GM23338 (cell line): ENCODE results near the gene IKZF3. TPM values are rescaled to one million over a fixed set of nuclear protein-coding genes. Genes with fewer than 3 reads are reported as not detected.

ENCODE experiments used
- ATAC-seq: fragments of 200-7000 bp; cut with Tn5 transposase; 3 replicates; pipeline ENCODE4 v1.9.1; 2020
- DNase-seq: peaks from one replicate; pipeline ENCODE4 v3.0.0-alpha.2; 2015; ENCODE audit warnings: low spot score
- H2AFZ ChIP-seq: fragments of 200-600 bp; sonication (generic); 2 replicates; pipeline ENCODE4 v1.8.0; 2016; ENCODE audit warnings: antibody characterized with exemption, mild to moderate bottlenecking, moderate library complexity
- H3F3A ChIP-seq: fragments of 200-600 bp; sonication (generic); replicated peaks from 2 replicates; pipeline ENCODE4 v1.8.0; 2017; ENCODE audit warnings: antibody characterized with exemption, mixed run types, low read depth
- H3K27ac ChIP-seq: fragments of 200-600 bp; sonication (generic); 2 replicates; pipeline ENCODE4 v1.6.1; 2016; ENCODE audit warnings: low read depth
- H3K27me3 ChIP-seq: fragments of 200-600 bp; sonication (generic); 2 replicates; pipeline ENCODE4 v1.8.0; 2016; ENCODE audit warnings: mild to moderate bottlenecking, mixed run types, moderate library complexity; ENCODE audit not compliant: insufficient read depth
- H3K36me3 ChIP-seq: fragments of 200-600 bp; sonication (generic); 2 replicates; pipeline ENCODE4 v1.8.0; 2016; ENCODE audit warnings: mild to moderate bottlenecking; ENCODE audit not compliant: insufficient read depth
- H3K4me1 ChIP-seq: fragments of 200-600 bp; sonication (generic); 2 replicates; pipeline ENCODE4 v1.8.0; 2016; ENCODE audit warnings: mild to moderate bottlenecking, moderate library complexity; ENCODE audit not compliant: insufficient read depth
- H3K4me2 ChIP-seq: fragments of 200-600 bp; sonication (generic); 2 replicates; pipeline ENCODE4 v1.7.1; 2017; ENCODE audit warnings: mixed run types
- H3K4me3 ChIP-seq: fragments of 200-600 bp; sonication (generic); 2 replicates; pipeline ENCODE4 v1.6.1; 2016; ENCODE audit warnings: mixed run types
- H3K79me2 ChIP-seq: fragments of 200-600 bp; sonication (generic); replicated peaks from 2 replicates; pipeline ENCODE4 v1.8.0; 2017; ENCODE audit warnings: mild to moderate bottlenecking; ENCODE audit not compliant: insufficient read depth
- H3K9me2 ChIP-seq: fragments of 200-600 bp; sonication (generic); 2 replicates; pipeline ENCODE4 v1.8.0; 2017; ENCODE audit not compliant: insufficient read depth
- H4K20me1 ChIP-seq: fragments of 200-600 bp; sonication (generic); replicated peaks from 2 replicates; pipeline ENCODE4 v1.8.0; 2017; ENCODE audit warnings: mild to moderate bottlenecking; ENCODE audit not compliant: insufficient read depth
- H3K27ac Mint-ChIP-seq: 2 replicates; pipeline ENCODE4 v1.8.0; 2020; ENCODE audit warnings: inconsistent platforms, mild to moderate bottlenecking, moderate library complexity, mixed read lengths
- H3K27me3 Mint-ChIP-seq: 3 replicates; pipeline ENCODE4 v1.8.0; 2022; ENCODE audit warnings: low read depth, mild to moderate bottlenecking, moderate library complexity, mixed read lengths, inconsistent platforms; ENCODE audit not compliant: insufficient read depth, poor library complexity
- H3K36me3 Mint-ChIP-seq: 3 replicates; pipeline ENCODE4 v1.8.0; 2021; ENCODE audit warnings: low read depth, mild to moderate bottlenecking, inconsistent platforms, moderate library complexity, mixed read lengths
- H3K4me1 Mint-ChIP-seq: 3 replicates; pipeline ENCODE4 v1.8.0; 2020; ENCODE audit warnings: mild to moderate bottlenecking, inconsistent platforms, mixed read lengths
- H3K4me3 Mint-ChIP-seq: 3 replicates; pipeline ENCODE4 v1.8.0; 2021; ENCODE audit warnings: moderate library complexity, mild to moderate bottlenecking, inconsistent platforms, mixed read lengths
- H3K9me3 Mint-ChIP-seq: 3 replicates; pipeline ENCODE4 v1.8.0; 2020; ENCODE audit warnings: moderate library complexity, mild to moderate bottlenecking, inconsistent platforms, mixed read lengths
- CREB1 ChIP-seq: fragments of 250-450 bp; sonication (Bioruptor Pico); IDR thresholded peaks from 2 replicates; pipeline ENCODE4 v1.5.0; 2020; ENCODE audit warnings: low read depth, mild to moderate bottlenecking, moderate library complexity
- CTCF ChIP-seq, 2 experiments: fragments of 200-600 bp in 1 of 2; sonication (generic) in 1 of 2; conservative IDR thresholded peaks; 2 replicates each; pipeline versions ENCODE4 v1.5.1 to v1.6.1; 2016 to 2017; ENCODE audit warnings: antibody characterized with exemption in 2 of 2, low read depth in 2 of 2, mild to moderate bottlenecking in 2 of 2, moderate library complexity in 1 of 2
- EZH2 ChIP-seq: fragments of 200-600 bp; sonication (generic); IDR thresholded peaks from one replicate; pipeline ENCODE4 v1.8.0; 2017; ENCODE audit warnings: antibody characterized with exemption, mild to moderate bottlenecking, low read depth; ENCODE audit not compliant: unreplicated experiment
- EZH2phosphoT487 ChIP-seq: fragments of 200-600 bp; sonication (generic); IDR thresholded peaks from one replicate; pipeline ENCODE4 v1.8.1; 2018; ENCODE audit warnings: antibody characterized with exemption; ENCODE audit not compliant: unreplicated experiment
- JUNB ChIP-seq: IDR thresholded peaks from one replicate; pipeline ENCODE4 v1.6.1; 2016; ENCODE audit warnings: antibody characterized with exemption; ENCODE audit not compliant: unreplicated experiment
- NANOG ChIP-seq: IDR thresholded peaks from 2 replicates; pipeline ENCODE4 v1.6.1; 2016; ENCODE audit warnings: antibody characterized with exemption, borderline replicate concordance
- POLR2AphosphoS5 ChIP-seq: IDR thresholded peaks from 2 replicates; pipeline ENCODE4 v1.6.1; 2016; ENCODE audit warnings: antibody characterized with exemption, low read depth
- REST ChIP-seq: IDR thresholded peaks from one replicate; pipeline ENCODE4 v1.6.1; 2018; ENCODE audit warnings: antibody characterized with exemption; ENCODE audit not compliant: unreplicated experiment
- STAT1 ChIP-seq: IDR thresholded peaks from one replicate; pipeline ENCODE4 v1.6.1; 2016; ENCODE audit warnings: antibody characterized with exemption; ENCODE audit not compliant: unreplicated experiment
- ZNF114 ChIP-seq: fragments of 250-450 bp; sonication (Bioruptor Pico); IDR thresholded peaks from 2 replicates; pipeline ENCODE4 v1.5.0; 2020; ENCODE audit warnings: mild to moderate bottlenecking, moderate library complexity
- ZNF331 ChIP-seq: fragments of 250-450 bp; sonication (Bioruptor Pico); IDR thresholded peaks from 2 replicates; pipeline ENCODE4 v1.5.0; 2020; ENCODE audit warnings: low read depth, mild to moderate bottlenecking, moderate library complexity
- polyA plus RNA-seq: library from polyadenylated mRNA; unstranded; fragments of >200 nt; fragmentation: Nextera tagmentation; extraction: Ambion mirVana; gene quantifications from 2 replicates; pipeline ENCODE4 v1.2.1, GENCODE V29; 2016
- total RNA-seq: library from RNA; depleted of rRNA; stranded (reverse); fragments of >200 nt; shearing (Covaris generic); gene quantifications from 2 replicates; pipeline ENCODE4 v1.2.3, GENCODE V29; 2014
- TF ChIP-seq, protein P1 (sequence below): IDR thresholded peaks from 2 replicates; pipeline ENCODE4 v1.6.1; 2016; ENCODE audit warnings: antibody characterized with exemption

The IKZF3 gene
- total and polyA plus RNA-seq, 2 experiments from 2014 or later: 0.11 to 0.76 TPM

DNA sequence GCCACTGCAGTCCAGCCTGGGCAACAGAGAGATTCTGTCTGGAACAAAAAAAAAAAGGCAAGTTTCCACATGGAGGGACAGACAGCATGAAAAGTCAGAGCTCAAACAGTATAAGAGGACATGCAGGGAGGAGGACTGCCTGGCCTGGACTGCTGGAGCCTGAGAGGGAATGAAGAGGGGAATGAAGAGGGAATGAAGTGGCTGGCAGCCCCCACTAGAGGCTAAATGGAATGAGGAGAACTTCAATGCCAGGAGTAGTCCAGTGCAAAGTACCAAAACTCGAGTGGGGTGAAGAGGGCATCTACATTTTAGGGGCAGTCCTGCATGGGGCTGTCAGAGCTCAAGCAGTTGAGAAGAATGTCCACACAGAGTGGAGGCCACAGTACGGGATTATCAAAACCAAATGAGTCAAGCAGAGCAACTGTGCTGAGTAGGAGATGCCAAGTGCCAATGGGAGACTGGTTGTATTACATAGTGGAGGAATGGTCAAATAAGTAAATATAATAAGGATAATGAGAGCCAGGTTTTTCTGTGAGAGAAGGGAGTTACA is 22.9 kb downstream of the IKZF3 start (continued):
- TF ChIP-seq, protein P1, sequence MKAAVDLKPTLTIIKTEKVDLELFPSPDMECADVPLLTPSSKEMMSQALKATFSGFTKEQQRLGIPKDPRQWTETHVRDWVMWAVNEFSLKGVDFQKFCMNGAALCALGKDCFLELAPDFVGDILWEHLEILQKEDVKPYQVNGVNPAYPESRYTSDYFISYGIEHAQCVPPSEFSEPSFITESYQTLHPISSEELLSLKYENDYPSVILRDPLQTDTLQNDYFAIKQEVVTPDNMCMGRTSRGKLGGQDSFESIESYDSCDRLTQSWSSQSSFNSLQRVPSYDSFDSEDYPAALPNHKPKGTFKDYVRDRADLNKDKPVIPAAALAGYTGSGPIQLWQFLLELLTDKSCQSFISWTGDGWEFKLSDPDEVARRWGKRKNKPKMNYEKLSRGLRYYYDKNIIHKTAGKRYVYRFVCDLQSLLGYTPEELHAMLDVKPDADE: no peak
- TF ChIP-seq STAT1: no peak
- no peak for TF ChIP-seq EZH2phosphoT487
- TF ChIP-seq CTCF (conservative IDR thresholded peaks at IDR 0.05; ENCODE audit: low read depth in 2 of 2): no peak
- TF ChIP-seq EZH2: no peak
- TF ChIP-seq REST: no peak
- no peak for TF ChIP-seq POLR2AphosphoS5
- no peak for TF ChIP-seq JUNB
- TF ChIP-seq ZNF114 (CRISPR knock-in tag): no peak
- no peak for TF ChIP-seq ZNF331

GRCh38 chr17:39838784-39839183 is 25.3 kb downstream of the IKZF3 start:
- H3K27ac ChIP-seq: no peak overlapping the region
- no peak for ATAC-seq
- TF ChIP-seq ZNF331 (no peak), POLR2AphosphoS5 (no peak), ZNF114 (CRISPR knock-in tag) (no peak), JUNB (no peak), CREB1 (no peak), NANOG (no peak), CTCF (conservative IDR thresholded peaks at IDR 0.05; ENCODE audit: low read depth in 2 of 2) (no peak), STAT1 (no peak), REST (no peak), EZH2 (no peak)
- TF ChIP-seq, protein P1: no peak

More at GRCh38 chr17:39838784-39839183, 25.3 kb downstream of the IKZF3 start:
- Histone ChIP-seq H3F3A (no peaks in the 10 kb centered on the region), H3K4me1 (no peaks in the 10 kb centered on the region), H3K9me2 (peaks cover 5% of the 10 kb centered on the region; the same call in 1 of the 2 replicates), H2AFZ (no peak overlapping the region), H3K27me3 (no peaks in the 10 kb centered on the region), H3K79me2 (no peaks in the 10 kb centered on the region), H3K4me3 (no peak overlapping the region), H3K36me3 (no peaks in the 10 kb centered on the region), H4K20me1 (no peaks in the 10 kb centered on the region), H3K4me2 (no peak overlapping the region)
- DNase-seq: no peak
- H3K27ac Mint-ChIP-seq: no peak overlapping the region
- no peaks in the 10 kb centered on the region; the same call in 2 of the 3 replicates for H3K36me3 Mint-ChIP-seq
- H3K27me3 Mint-ChIP-seq: peaks cover 7% of the 10 kb centered on the region
- H3K4me3 Mint-ChIP-seq: no peak overlapping the region
- H3K9me3 Mint-ChIP-seq: peaks cover 9% of the 10 kb centered on the region
- no peaks in the 10 kb centered on the region for H3K4me1 Mint-ChIP-seq
